GM19193 (cell line): ENCODE measurements around the gene PDE6A.

Experiments
- POLR2A ChIP-seq: IDR thresholded peaks from 4 replicates; pipeline ENCODE4 v1.6.1; 2011; ENCODE audit not compliant: insufficient read depth, insufficient read length; ENCODE audit errors: extremely low read depth

Gene PDE6A

GRCh38 chr5:149944666-149945065, at the start of gene PDE6A:
PDE6A (minus strand) TSS chr5:149944793; CDS start chr5:149944673, 120 bp downstream.
- no peak for TF ChIP-seq POLR2A

- no peak for TF ChIP-seq POLR2A
These were observed 48.9 kb upstream of the PDE6A start for GRCh38 chr5:149993471-149993870.

DNA sequence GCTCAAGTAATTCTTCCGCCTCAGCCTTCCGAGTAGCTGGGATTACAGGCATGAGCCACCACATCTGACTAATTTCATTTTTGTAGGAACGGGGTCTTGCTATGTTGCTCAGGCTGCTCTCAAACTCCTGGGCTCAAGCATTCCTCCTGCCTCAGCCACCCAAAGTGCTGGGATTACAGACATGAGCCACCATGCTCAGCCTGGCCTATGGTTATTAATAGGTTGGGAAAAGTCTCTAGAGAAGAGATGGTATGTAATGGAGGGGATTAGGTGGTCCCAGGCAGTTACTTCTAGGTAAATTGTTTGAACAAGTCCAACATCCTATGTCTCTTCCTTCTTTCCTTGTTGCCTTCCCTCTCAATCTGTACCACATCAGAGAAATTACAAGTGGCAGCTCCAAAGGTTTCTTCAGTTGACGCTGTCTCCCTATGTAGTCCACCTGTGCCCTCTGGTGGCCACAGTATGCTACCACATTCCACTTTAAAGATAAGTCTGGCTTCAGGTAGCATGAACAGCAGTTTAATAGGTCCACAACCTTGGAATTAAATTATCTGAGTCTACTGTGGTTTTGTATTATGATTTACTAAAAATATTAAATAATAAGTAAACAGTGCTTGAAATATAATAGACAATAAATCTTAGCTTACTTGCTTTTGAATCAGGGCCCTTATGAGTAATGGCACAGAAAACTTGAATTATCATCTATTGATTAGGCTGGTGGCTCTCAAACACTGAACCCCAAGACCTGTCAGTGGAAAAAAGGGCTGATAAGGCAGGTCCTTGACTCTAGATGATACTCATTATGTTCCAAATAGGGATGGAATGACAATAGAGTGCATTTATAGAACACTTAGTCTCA, 46.2 kb upstream of the PDE6A start:
- no peak for TF ChIP-seq POLR2A

- no peak for TF ChIP-seq POLR2A
These were observed 43.5 kb upstream of the PDE6A start for GRCh38 chr5:149988126-149988525.

GRCh38 chr5:149982505-149982904, 37.9 kb upstream of the PDE6A start:
- no peak for TF ChIP-seq POLR2A

DNA sequence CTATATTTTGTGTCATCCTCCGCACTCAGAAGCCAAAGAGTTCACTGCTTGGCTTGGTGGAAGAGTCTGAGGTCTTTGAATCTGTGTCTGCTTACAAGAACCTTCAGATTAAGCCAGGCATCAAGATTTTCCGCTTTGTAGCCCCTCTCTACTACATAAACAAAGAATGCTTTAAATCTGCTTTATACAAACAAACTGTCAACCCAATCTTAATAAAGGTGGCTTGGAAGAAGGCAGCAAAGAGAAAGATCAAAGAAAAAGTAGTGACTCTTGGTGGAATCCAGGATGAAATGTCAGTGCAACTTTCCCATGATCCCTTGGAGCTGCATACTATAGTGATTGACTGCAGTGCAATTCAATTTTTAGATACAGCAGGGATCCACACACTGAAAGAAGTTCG, 36.6 kb upstream of the PDE6A start:
- TF ChIP-seq POLR2A = no peak

DNA sequence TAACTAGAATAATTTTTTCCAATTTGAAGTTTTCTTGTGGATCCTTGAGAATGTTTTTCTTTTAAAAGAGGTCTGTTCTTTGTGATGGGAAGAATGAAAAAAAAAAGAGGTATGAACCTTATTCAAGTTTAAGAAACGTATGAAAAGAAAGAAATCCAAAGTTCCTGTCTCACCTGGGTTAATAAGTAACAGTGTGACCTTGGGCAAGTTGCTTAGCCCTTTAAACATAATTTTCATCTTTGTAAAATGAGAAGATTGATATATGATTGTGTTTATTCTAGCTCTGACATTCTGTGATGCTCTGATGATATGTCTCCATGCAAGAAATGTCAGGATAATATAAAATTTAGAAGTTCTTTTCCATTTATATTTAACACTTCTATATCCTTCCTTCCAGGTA, 35.3 kb upstream of the PDE6A start:
- TF ChIP-seq POLR2A = no peak

GRCh38 chr5:149975409-149975808, 30.8 kb upstream of the PDE6A start:
- no peak for TF ChIP-seq POLR2A

GRCh38 chr5:149969181-149969930, 24.8 kb upstream of the PDE6A start:
- no peak for TF ChIP-seq POLR2A

DNA sequence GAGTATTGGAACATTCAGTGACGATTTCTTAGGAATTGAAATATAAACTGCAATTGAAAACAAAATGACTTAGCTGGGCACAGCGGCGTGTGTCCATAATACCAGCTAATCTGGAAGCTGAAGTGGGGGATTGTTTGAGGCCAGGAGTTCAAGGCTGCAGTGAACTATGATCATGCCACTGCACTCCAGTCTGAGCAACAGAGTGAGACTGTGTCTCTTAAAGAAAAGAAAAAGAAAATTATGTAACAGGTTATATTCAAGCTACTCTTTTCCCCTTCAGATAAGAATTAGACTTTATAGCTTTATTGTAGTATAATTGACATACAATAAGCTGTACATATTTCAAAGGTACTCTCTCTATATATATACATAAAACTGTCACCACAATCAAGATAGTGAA, 22.4 kb upstream of the PDE6A start:
- TF ChIP-seq POLR2A = no peak

DNA sequence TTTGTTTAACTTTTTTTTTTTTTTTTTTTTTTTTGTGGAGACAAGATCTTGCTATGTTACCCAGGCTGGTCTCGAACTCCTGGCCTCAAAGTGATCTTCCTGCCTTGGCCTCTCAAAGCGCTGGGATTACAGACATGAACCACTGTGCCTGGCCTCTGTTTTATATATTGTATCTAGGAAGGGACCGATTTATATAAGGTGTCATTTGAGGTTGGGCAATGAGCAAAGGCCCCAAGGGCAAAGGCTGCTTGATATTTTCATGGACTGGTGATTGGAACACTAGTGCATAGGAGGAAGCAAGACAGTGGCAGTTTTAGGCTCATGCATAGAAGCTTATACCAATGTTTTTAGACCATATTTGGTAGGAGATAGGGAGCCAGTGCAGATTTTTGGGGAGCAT, 19.1 kb upstream of the PDE6A start:
- no peak for TF ChIP-seq POLR2A

- no peak for TF ChIP-seq POLR2A
These were observed 18.2 kb upstream of the PDE6A start for GRCh38 chr5:149962601-149963300.

DNA sequence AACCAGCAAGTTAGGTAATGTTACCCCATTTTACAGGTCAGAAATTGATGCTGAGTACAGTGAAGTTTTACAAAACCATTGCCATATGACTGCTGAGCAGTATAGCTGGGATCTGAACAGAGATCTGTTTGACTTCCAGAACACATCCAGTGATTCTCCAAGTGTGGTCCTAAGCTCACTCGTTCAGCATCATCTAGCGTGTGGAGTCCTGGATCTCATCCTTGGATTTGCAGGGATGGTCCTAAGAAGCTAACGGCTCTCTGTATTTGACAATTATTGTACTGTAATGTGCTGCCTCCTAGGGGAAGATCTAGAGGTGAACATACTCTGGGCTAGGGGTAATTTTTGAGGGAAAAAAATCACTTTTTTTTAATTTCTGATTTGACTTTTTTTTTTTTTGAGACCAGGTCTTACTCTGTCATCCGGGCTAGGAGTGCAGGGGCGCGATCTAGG, 17.4 kb upstream of the PDE6A start:
- no peak for TF ChIP-seq POLR2A

DNA sequence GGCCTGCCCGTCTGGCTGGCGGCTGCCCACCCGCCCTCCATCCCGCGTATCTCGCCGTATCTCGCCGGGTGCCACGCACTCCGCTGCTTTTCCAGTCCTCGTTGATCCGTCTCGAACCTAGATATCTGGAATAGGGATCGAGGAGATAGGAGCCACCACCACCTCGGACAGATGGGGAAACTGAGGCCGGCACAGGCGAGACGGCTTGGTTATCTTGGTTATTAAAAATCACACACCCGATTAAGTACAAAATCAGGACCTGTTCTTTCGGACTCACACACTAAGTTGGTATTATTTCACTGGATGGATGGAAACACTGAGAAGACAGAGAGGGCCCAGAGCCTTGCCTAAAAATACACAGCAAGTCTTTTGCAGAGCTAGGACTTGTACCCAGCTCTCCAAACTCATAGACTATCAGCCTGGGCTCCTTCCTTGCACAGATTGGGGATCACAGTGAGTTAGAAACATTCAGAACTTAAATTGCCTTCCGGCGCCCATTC, 16.6 kb upstream of the PDE6A start:
- no peak for TF ChIP-seq POLR2A
